Ishikawa (cell line): ENCODE measurements around the gene WDR73.

Experiments
- CEBPB ChIP-seq: IDR thresholded peaks from 2 replicates; pipeline ENCODE4 v1.6.1; 2012
- CREB1 ChIP-seq: IDR thresholded peaks from 2 replicates; pipeline ENCODE4 v1.6.1; 2012; ENCODE audit warnings: low read depth
- EGR1 ChIP-seq: IDR thresholded peaks from 2 replicates; pipeline ENCODE4 v1.6.1; 2012
- EP300 ChIP-seq: IDR thresholded peaks from 2 replicates; pipeline ENCODE4 v1.6.1; 2012; ENCODE audit warnings: borderline replicate concordance
- FOXM1 ChIP-seq: IDR thresholded peaks from 2 replicates; pipeline ENCODE4 v1.6.1; 2012; ENCODE audit warnings: low read depth, borderline replicate concordance
- NFIC ChIP-seq: IDR thresholded peaks from 2 replicates; pipeline ENCODE4 v1.6.1; 2012
- RAD21 ChIP-seq: IDR thresholded peaks from 2 replicates; pipeline ENCODE4 v1.6.1; 2012; ENCODE audit warnings: low read depth
- TAF1 ChIP-seq: IDR thresholded peaks from 2 replicates; pipeline ENCODE4 v1.6.1; 2012; ENCODE audit warnings: low read depth, mild to moderate bottlenecking
- TCF12 ChIP-seq: IDR thresholded peaks from 2 replicates; pipeline ENCODE4 v1.6.1; 2012; ENCODE audit warnings: low read depth
- TEAD4 ChIP-seq: IDR thresholded peaks from 2 replicates; pipeline ENCODE4 v1.6.1; 2012
- YY1 ChIP-seq: IDR thresholded peaks from 2 replicates; pipeline ENCODE4 v1.6.1; 2012; ENCODE audit warnings: low read depth
- ZBTB7A ChIP-seq: IDR thresholded peaks from 2 replicates; pipeline ENCODE4 v1.6.1; 2012; ENCODE audit warnings: low read depth
- TF ChIP-seq, protein P1 (sequence below): IDR thresholded peaks from 2 replicates; pipeline ENCODE4 v1.6.1; 2012
- TF ChIP-seq, protein P2 (sequence below): IDR thresholded peaks from 2 replicates; pipeline ENCODE4 v1.6.1; 2012
- TF ChIP-seq, protein P3 (sequence below): IDR thresholded peaks from 2 replicates; pipeline ENCODE4 v1.6.1; 2012; ENCODE audit warnings: low read depth, mild to moderate bottlenecking

The WDR73 gene

DNA sequence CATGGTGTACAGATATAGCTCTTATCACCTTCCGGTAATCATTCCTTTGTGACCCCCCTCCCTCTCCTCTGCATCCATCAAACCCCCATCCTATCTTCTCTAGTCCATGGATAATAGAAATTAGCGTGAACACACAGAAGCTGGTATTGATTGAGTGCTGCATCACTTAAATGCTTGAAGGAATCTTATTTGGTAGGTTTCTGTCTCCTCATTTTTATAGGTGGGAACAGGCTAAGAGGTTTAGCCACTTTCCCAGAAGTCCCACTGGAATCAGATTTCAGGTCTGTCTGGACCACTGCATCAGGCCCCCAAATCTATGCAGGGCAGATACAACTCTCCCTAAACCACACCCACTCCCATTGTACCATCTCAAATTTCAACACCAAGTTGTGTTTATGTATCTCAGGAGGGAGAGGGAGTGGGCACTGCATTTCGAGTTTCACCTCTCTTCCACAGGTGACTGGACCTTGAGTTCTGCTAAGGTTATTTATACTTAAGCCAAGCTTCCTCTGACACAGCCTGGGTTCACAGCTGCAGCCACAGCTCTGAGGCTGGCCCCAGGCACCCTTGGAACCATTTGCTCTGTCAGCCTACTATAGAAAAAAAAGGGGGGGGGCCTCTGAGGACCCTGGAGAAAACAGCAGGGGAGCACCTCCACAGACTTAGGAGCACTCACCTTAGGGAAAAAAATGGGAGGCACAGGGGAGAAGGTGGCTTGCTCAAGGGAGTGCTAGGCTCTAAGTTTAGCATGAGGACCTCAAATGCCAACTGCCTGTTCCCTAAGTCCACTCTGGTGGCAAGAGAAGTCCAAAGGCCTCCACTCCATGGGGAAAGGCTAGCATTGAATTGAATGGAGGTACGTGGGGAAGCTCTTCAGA, 6.1 kb upstream of the WDR73 start:
- TF ChIP-seq TEAD4: no peak
- no peak for TF ChIP-seq CEBPB
- TF ChIP-seq TCF12: no peak
- TF ChIP-seq TAF1: no peak
- TF ChIP-seq FOXM1: no peak
- TF ChIP-seq, protein P1, sequence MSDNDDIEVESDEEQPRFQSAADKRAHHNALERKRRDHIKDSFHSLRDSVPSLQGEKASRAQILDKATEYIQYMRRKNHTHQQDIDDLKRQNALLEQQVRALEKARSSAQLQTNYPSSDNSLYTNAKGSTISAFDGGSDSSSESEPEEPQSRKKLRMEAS: no peak
- TF ChIP-seq, protein P2, sequence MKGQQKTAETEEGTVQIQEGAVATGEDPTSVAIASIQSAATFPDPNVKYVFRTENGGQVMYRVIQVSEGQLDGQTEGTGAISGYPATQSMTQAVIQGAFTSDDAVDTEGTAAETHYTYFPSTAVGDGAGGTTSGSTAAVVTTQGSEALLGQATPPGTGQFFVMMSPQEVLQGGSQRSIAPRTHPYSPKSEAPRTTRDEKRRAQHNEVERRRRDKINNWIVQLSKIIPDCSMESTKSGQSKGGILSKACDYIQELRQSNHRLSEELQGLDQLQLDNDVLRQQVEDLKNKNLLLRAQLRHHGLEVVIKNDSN: no peak
- no peak for TF ChIP-seq ZBTB7A
- TF ChIP-seq, protein P3, sequence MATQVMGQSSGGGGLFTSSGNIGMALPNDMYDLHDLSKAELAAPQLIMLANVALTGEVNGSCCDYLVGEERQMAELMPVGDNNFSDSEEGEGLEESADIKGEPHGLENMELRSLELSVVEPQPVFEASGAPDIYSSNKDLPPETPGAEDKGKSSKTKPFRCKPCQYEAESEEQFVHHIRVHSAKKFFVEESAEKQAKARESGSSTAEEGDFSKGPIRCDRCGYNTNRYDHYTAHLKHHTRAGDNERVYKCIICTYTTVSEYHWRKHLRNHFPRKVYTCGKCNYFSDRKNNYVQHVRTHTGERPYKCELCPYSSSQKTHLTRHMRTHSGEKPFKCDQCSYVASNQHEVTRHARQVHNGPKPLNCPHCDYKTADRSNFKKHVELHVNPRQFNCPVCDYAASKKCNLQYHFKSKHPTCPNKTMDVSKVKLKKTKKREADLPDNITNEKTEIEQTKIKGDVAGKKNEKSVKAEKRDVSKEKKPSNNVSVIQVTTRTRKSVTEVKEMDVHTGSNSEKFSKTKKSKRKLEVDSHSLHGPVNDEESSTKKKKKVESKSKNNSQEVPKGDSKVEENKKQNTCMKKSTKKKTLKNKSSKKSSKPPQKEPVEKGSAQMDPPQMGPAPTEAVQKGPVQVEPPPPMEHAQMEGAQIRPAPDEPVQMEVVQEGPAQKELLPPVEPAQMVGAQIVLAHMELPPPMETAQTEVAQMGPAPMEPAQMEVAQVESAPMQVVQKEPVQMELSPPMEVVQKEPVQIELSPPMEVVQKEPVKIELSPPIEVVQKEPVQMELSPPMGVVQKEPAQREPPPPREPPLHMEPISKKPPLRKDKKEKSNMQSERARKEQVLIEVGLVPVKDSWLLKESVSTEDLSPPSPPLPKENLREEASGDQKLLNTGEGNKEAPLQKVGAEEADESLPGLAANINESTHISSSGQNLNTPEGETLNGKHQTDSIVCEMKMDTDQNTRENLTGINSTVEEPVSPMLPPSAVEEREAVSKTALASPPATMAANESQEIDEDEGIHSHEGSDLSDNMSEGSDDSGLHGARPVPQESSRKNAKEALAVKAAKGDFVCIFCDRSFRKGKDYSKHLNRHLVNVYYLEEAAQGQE: no peak
- TF ChIP-seq RAD21: no peak
- TF ChIP-seq CREB1: no peak
- no peak for TF ChIP-seq YY1

DNA sequence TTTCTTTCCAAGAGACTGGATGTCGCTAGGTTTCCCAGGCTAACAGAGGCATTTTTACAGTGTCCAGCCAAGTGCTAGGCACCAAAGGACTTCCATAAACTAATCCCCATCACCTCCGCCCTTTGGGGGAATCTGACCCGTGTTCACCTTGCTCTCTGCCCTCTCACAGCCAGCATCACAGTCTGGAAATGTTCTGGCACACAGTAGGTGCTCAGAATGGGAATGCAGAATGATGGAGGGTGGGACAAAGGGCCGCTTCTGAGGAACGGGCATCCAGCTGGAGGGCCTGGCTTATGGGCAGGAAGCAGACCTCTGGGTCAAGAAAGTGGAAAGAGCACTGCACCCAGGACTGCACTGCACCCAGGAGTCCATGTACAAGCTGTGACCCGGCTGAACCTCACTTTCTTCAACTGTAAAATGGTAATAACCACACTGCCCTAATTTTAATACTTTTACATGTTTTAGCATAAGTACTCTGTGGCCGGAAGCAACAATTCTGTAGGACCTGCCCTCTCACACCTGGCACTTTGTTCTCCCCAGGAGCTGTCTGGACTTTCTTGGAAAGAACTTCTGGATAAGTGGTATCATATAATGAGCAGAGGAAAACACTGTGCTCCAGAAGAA, 4.8 kb upstream of the WDR73 start:
- TF ChIP-seq YY1: no peak
- no peak for TF ChIP-seq CREB1
- TF ChIP-seq FOXM1: no peak
- TF ChIP-seq EP300: no peak
- TF ChIP-seq CEBPB: no peak
- TF ChIP-seq TEAD4: no peak
- TF ChIP-seq RAD21: no peak
- TF ChIP-seq, protein P3: no peak
- no peak for TF ChIP-seq EGR1
- TF ChIP-seq, protein P1: no peak
- TF ChIP-seq, protein P2: no peak
- TF ChIP-seq TCF12: no peak
- TF ChIP-seq ZBTB7A: no peak
- no peak for TF ChIP-seq NFIC
- TF ChIP-seq TAF1: no peak

DNA sequence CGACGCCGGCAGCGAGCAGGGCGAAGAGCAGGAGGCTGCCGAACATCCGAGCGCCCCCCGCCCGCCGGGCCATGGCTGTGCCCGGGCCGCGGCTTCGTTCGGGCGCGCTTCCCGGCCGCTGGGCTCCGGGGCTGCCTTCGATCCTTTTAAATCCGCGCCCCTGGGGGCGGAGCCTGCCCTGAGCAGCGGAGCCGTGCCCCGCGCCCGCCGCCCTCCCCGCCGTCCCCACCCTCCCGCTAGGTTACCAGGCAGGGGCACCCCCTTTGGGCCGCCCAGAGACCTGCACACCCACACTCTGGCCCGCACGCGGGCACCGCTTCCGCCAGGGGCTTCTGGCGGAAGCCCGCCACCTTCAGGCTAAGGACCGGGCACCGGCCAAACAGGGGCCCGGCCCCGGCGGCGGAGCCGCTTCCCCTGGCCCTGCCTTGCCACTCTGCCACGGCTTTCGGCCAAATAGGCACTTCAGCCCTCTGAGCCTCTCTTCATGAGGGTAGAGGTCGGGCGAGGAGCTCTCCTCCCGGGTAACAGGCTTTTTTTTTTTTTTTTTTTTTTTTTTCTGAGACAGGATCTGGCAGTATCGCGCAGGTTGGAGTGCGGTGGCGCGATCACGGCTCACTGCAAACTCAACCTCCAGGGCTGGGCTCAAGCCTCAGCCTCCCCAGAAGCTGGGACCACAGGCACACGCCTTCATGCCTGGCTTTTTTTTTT, 4.2 kb upstream of the WDR73 start, which contains the start of gene NMB:
TSS of gene NMB (minus strand) at position 120 of the 708 bp plus-strand sequence. CDS start at position 73, 47 bp downstream.
- TF ChIP-seq ZBTB7A (peak; percentile 64; the same call in 1 of the 2 replicates), TCF12 (0 out of 2 replicates have a peak, but pooled peaks have one; percentile 13), TAF1 (0 out of 2 replicates have a peak, but pooled peaks have one; percentile 27), EP300 (no peak)
- TF ChIP-seq, protein P1: peak; percentile 12; the same call in 1 of the 2 replicates
- TF ChIP-seq, protein P3: no peak
